HG02678 (cell line): ENCODE results near the gene PPA1.
"Not testable (repeated sequence)": the region's sequence is repeated elsewhere in the genome, so short reads cannot be mapped to it uniquely, and the experiment has no call there.

Experiments
- ATAC-seq: cut with Tn5 transposase; IDR thresholded peaks from one replicate; pipeline ENCODE4 v1.9.1; 2021; ENCODE audit warnings: mild to moderate bottlenecking, moderate library complexity; ENCODE audit not compliant: unreplicated experiment

PPA1 gene

DNA sequence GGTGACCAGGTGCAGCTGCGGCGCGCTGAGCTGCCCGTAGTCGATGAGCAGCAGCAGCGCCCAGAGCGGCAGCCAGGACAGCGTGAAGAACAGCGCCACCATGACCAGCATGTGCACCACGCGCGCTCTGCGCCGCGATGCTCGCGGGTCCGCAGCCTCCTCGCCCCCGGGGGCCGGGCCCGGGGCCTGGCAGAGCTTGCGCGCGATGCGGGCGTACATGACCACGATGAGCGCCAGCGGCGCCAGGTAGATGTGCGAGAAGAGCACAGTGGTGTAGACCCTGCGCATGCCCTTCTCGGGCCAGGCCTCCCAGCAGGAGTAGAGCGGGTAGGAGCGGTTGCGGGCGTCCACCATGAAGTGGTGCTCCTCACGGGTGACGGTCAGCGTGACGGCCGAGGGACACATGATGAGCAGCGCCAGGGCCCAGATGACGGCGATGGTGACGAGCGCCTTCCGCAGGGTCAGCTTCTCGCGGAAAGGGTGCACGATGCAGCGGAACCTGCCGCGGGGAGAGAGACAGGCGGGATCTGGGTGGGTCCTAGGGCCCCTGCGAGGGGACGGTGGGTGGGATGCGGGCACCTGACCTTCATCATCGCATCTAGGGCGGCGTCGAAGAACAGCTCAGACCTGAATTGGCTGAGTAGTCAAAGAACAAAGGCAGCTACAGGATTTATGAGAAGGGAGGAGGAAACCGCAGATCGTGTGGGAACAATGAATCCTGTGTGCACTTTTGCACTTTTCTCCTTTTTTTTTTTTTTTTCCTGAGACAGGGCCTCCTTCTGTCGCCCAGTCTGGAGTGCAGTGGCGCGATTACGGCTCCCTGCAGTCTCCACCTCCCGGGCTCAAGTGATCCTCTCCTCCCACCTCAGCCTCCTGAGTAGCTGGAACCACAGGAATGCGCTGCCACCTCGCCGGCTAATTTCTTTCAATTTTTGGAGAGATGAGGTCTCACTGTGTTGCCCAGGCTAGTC, 22.4 kb upstream of the PPA1 start:
- no peak for ATAC-seq

DNA sequence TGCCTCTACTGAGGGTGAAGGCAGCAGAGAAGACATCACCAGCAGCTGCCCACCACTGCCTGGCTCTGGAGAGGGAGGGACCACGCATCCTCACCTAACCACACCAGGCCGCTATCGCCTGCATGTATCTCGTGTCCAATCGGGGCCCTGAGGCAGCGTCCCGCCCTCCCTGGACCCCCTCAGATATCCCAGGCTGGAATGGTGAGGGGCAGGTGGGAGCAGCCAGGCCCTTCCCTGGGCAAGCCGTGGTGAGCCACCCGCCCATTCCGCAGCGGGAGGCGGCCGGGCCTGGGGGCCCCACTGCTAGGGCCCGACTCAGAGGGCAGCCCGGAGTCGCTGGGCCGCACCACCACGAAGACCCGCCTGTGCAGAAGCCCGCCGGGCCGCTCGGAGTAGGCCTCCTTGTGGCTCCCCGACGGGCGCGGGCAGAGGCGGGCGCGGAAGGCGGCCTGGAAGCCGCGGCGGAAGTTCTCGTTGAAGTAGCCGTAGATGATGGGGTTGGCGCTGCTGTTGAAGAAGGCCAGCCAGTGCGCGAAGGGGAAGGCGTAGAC, 21.6 kb upstream of the PPA1 start:
- ATAC-seq, result no peak

DNA sequence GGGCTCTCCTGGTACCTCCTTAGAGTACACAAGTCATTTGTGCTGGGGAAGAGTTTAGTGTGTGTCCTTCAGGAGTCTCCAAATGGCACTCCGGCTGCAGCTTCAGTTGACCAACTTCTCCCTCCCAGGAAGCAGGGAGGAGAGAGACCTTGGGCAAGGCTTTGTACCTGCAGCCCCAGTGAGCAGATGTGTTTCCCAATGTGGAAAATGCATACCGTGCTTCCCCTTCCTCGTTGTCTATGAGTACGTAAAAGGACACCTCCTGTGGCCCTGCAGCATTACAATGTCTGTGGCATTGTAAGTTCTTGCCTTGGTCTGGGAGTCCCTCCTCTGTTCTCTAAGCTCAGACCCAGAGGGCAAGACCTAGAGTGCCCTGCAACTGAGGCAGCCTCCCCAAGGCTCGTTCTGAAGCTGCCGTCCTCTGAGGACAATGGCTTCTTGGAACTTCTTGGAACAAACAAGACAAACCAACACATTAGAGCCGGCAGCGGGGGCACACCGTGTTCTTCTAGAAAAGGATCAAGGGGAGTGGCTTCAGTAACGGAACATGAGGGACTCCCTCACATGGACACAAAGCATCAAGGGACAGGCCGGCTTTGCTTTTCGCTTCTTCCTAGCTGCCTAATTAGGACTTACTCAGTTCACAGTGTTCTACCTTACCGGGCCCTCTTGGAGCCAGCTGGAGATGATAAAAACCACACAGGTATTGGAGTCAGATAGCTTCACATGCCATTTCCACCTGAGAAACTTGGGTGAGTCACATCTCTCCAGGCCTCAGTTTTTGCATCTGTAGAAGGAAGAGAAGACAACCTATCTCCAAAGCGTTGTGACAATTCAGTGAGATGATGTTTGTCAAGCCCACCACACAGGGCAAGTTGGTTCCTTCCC, 20.9 kb upstream of the PPA1 start:
- ATAC-seq, result no peak

DNA sequence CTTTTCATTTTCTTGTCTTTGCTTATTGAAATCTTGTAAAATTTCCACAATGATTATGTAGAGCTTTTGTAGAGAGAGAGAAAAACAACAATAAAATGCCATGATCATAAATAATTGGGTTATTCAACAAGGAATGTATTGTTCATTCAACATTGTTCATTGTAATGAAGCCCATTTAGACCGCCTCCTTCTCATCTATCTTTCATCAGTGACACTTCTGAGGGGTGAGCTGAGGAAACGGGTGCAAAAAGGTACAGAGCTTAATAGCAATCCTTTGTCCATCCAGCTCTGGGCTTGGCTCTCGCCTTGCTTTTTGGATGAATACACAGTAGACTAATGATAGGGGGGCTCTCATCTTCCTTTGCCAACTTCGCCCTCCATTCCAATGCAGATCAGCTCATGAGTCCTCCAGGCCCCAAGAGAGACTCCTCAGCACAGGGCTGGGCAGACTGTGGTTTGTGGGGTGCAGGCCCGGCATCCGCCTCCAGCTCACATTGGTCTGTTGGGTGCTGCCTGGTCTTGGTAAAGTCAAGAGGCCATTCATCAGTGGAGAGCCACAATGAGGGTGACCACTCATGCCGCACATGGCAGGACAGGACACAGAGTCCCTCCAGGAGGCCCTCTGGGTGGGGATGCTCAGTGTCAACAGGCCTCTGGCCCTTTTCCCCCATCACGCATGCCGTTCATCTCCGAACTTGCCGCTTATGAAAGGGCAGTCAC, 17.9 kb upstream of the PPA1 start:
- ATAC-seq, result no peak

GRCh38 chr10:70247360-70247759, 14.1 kb upstream of the PPA1 start:
- no peak for ATAC-seq

DNA sequence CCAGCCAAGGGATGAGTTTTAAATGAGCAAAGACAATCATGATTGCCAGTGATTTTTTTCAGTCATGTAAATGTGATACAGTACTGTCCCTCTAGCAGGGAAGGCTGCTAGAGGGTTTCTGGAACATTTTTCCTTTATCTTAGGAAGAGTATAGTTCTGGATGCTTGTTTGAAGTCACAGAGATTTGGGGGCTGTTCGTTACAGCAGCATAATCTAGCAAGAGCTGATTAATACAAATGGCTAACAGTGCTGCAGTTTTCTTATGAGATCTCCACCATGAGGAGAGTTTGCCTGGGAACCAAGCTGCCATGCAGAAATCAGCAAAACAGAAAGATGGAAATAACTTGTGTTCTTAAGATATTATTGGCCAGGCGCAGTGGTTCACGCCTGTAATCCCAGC, 7.9 kb upstream of the PPA1 start:
- no peak for ATAC-seq

- ATAC-seq, result not testable (repeated sequence)
These were observed 6.8 kb upstream of the PPA1 start for GRCh38 chr10:70239986-70240385.

DNA sequence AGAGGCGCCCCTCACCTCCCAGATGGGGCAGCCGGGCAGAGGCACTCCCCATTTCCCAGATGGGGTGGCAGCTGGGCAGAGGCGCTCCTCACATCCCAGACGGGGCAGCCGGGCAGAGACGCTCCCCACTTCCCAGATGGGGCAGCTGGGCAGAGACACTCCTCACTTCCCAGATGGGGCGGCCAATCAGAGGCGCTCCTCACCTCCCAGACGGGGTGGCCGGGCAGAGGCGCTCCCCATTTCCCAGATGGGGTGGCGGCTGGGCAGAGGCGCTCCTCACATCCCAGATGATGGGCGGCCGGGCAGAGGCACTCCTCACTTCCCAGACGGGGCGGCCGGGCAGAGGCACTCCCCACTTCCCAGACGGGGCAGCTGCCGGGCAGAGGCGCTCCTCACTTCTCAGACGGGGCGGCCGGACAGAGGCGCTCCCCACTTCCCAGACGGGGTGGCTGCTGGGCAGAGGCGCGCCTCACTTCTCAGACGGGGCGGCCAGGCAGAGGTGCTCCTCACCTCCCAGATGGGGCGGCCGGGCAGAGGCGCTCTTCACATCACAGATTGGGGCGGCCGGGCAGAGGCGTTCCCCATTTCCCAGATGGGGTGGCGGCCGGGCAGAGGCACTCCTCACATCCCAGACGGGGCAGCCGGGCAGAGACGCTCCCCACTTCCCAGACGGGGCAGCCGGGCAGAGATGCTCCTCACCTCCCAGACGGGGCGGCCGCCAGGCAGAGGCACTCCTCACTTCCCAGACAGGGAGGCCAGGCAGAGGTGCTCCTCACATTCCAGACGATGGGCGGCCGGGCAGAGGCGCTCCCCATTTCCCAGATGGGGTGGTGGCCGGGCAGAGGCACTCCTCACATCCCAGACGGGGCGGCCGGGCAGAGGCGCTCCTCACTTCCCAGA, 6.1 kb upstream of the PPA1 start:
- ATAC-seq, result not testable (repeated sequence)

GRCh38 chr10:70237958-70238536, 4.8 kb upstream of the PPA1 start:
- not testable (repeated sequence) for ATAC-seq

DNA sequence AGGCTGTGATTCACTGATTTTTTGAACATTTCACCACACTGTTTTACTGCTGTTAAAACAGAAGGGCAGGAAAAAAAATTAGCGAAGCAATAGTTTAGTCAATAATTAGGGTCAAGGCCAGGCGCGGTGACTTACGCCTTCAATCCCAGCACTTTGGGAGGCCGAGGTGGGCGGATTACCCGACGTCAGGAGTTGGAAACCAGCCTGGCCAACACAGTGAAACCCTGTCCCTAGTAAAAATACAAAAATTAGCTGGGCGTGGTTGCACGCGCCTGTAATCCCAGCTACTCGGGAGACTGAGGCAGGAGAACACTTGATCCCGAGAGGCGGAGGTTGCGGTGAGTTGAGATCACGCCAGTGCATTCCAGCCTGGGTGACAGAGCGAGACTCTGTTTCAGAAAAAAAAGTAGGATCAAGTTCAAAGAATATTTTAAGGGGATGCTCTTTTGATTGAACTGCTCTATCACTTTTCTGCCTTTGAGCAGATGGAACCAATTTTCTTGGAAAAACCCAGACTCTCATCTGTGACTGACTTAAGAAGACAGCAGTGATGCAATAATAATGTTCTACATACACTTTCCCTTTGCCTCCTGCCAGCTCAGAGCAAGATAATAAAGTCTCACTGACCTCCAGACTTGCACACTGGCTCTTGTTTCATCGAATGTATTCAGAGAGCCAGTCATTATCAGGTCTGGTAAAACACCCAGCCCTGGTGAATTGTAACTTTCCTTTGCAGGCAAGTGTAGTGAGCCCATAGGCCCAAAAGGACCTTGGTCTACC, 1.6 kb upstream of the PPA1 start:
- ATAC-seq, result no peak

DNA sequence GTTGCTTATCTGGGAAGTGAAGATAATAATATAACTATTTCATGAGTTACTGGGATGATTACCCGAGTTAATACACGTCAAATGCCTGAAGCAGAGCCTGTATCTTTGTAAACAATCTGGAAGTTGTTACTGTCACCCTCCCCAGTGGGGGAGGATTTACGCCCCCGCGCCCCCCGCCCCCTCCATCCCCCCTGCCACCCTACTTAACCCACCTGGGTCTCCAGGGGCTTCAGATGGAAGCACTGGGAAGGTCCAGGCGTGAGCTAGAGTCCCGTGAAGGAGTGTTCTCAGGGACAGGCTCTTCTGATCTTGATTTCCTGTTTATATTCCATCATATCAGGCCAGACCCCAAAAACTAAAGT, 691 bp upstream of the PPA1 start:
- ATAC-seq, result no peak

DNA sequence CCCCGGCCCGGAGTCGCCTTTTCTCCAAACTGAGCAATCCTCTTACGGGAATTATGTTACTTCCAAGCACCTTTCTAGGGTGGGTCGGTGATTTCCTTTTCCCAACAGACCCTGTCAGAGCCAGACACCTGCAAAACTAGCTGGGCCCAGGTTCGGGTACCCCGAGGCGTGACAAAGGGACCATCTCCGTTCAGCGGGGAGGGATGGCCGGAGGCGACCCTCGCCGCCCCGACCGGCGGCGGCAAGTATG, 445 bp downstream of the PPA1 start:
- no peak for ATAC-seq

GRCh38 chr10:70232155-70232858, 922 bp downstream of the PPA1 start:
- no peak for ATAC-seq

GRCh38 chr10:70228491-70228890, 4.7 kb downstream of the PPA1 start:
- no peak for ATAC-seq

GRCh38 chr10:70227548-70228320, 5.5 kb downstream of the PPA1 start:
- ATAC-seq, result no peak

GRCh38 chr10:70223728-70224127, 9.5 kb downstream of the PPA1 start:
- no peak for ATAC-seq

DNA sequence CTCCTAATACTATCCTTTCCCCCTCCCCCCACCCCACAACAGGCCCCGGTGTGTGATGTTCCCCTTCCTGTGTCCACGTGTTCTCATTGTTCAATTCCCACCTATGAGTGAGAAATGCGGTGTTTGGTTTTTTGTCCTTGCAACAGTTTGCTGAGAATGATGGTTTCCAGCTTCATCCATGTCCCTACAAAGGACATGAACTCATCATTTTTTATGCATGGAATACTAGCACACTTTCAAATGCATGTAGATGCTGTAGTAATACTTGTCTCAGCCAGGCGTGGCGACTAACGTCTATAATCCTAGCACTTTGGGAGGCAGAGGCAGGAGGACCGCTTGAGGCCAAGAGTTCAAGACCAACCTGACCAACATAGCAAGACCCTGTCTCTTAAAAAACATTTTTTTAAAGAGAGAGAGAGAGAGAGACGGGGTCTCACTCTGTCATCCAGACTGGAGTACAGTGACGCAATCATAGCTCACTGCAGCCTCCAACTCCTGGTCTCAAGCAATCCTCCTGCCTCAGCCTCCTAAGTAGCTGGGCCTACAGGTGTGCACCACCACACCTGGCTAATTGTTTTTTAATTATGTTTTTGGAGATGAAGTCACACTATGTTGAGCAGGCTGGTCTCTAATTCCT, 10.3 kb downstream of the PPA1 start:
- not testable (repeated sequence) for ATAC-seq
